ENCODE results near the gene CABYR.
"Not testable (repeated sequence)": the region's sequence is repeated elsewhere in the genome, so short reads cannot be mapped to it uniquely, and the experiment has no call there.

CABYR gene

GRCh38 chr18:24130494-24130893, 8.4 kb upstream of the CABYR start:
- no peak for FAIRE-seq

- no peak for FAIRE-seq
These were observed 1.9 kb upstream of the CABYR start for GRCh38 chr18:24136967-24137373.

- FAIRE-seq: no peak
These were observed 463 bp upstream of the CABYR start for GRCh38 chr18:24138409-24138788.

DNA sequence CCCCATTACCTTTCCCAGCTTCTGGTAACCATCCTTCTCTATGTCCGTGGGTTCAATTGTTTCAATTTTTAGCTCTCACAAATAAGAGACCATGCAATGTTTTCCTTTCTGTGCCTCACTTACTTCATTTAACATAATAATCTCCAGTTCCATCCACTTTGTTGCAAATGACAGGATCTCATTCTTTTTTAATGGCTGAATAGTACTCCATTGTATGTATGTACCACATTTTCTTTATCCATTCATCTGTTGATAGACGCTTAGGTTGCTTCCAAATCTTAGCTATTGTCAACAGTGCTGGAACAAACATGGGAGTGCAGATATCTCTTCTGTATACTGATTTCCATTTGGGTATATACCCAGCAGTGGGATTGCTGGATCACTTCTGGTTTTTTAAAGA, 1.8 kb downstream of the CABYR start:
- FAIRE-seq: no peak

- FAIRE-seq: no peak
These were observed 3.5 kb downstream of the CABYR start for GRCh38 chr18:24142376-24142775.

DNA sequence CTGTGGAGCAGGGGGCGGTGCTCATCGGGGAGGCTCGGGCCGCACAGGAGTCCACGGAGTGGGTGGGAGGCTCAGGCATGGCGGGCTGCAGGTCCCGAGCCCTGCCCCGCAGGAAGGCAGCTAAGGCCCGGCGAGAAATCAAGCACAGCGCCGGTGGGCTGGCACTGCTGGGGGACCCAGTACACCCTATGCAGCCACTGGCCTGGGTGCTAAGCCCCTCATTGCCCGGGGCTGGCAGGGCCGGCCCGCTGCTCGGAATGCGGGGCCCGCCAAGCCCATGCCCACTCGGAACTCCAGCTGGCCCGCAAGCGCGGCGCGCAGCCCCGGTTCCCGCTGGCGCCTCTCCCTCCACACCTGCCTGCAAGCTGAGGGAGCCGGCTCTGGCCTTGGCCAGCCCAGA, 10.7 kb downstream of the CABYR start:
- FAIRE-seq: not testable (repeated sequence)

DNA sequence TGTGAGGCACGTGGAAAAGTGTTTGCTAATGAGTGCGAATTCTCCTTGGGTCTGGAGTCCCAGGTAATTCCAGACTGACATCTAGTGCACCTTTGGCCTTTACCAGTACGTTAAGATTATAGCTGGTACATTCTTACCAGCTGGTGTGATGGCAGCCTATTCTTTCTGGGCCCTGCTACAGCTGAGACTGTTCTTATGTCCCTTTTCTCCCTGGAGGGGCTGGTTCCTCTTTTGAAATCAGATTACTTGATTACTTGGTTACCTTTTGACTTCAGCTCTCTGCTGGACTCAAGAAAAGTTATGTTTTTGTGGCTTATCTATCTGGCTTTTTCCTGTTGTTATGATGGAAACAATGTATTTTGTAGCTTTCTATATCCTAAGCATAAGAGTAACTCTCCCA, 14.5 kb downstream of the CABYR start:
- FAIRE-seq: no peak

- no peak for FAIRE-seq
These were observed 19.0 kb downstream of the CABYR start for GRCh38 chr18:24157855-24158254.

- FAIRE-seq: no peak
These were observed 21.2 kb downstream of the CABYR start for GRCh38 chr18:24160086-24160485.

- no peak for FAIRE-seq
These were observed 22.4 kb downstream of the CABYR start for GRCh38 chr18:24161304-24161703.

GRCh38 chr18:24168496-24168895, 29.6 kb downstream of the CABYR start:
- FAIRE-seq: no peak

DNA sequence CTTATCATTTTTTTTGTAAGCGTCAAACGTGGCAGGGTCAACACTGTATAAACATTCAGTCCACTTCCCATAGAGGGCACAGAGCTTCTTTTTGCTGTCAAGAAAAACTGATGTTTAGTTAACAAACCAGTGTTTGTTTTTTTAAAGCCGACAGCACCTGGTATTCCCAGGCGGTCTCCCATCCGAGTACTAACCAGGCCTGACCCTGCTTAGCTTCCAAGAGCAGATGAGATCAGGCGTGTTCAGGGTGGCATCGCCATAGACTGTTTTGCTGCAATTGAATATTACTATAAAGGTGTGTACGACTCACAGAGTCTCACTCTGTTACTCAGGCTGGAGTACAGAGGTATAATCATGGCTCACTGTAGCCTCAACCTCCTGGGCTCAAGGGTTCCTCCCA, 31.5 kb downstream of the CABYR start:
- FAIRE-seq: no peak

DNA sequence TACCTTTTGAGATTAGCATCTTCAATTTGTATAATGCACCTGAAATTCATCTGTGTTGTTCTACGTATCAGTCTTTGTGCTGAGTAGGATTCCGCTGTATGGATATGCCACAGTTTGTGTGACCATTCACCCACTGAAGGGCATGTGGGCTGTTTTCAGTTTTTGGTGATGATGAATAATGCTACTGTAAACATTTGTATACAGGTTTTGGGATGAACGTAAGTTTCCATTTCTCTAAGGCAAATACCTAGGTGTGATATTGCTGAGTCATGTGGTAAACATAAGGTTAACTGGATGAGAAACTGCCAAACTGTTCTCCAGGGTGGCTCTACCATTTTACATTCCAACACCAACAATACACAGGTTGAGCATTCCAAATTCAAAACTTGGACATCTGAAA, 35.1 kb downstream of the CABYR start:
- FAIRE-seq: no peak

DNA sequence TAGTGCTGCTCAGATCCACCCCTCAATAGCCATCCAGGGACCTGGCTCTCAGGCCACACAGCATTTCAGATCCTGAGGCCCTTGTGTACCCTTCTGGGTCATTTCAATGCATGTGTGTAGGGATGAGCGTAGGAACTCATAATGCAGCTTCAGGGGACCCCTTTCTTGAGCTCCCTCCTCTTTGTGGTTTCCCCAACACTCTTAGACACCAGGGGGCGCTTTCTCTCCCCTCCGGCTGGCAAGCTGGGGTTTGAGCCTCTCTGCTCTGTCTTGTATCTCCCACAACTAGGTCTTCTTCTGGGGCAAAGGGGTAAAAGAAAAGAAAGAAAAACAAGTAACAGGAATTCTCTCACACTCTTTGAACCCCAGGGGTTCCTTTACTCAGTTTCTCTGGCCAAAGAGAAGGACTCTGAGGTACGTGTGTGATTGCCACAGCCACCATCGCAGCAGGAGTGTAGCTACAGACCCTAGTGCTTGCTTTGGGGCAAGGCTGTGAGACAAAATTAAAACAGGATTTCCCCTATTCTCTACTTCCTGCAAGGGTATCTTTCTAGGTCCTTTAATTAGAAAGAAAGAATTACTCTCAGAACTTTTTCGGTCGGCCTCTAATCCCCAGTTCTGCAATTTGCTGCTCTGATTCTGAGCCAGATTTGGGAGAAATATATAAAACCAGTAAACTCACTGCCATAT, 38.0 kb downstream of the CABYR start:
- no peak for FAIRE-seq

DNA sequence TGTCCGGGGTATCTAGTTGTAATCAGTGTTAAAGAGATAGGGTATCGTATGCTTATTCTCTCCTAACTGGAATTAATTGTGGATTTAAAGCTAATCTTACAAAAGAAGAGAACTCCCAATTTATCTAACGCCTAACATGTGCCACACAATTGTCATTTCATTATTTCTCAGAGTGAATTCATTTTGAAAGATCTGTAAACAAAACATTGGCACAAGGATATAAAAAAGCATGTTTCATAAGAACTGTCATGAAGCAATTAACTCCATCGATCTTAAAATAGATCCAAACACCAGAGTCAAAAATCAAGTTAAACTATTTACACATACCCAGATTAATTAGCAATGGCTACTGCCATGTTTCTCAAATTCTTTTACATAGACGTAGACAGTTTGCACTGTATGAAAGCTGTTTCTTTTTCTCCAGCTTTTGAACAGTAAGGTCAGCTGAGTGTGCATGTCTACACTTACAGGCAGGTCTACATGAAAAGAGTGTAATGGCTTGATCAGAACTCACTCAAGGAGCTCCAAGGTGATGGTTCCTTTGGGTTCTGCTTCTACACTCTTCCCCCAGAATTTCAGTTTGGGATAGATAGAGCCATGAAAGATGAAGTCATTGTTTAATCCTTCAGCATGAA, 38.8 kb downstream of the CABYR start:
- no peak for FAIRE-seq

DNA sequence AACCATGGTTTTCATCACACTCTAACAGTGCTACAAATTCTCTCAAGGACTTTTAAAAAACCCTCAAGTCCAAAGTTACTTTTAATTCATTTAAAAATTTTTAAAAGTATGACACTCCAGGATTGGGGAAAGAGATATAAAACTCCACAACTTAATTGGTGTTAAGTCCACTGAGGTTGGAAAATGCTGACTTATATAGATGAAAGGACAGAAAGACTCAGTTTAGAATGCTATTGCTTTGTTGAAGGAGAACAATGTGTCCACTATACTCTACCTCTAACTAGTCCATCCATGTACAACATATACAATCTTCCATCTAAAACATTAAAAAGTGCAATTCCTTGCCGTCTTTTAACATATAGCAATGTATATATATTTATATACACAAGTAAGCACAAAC, 41.2 kb downstream of the CABYR start:
- no peak for FAIRE-seq

DNA sequence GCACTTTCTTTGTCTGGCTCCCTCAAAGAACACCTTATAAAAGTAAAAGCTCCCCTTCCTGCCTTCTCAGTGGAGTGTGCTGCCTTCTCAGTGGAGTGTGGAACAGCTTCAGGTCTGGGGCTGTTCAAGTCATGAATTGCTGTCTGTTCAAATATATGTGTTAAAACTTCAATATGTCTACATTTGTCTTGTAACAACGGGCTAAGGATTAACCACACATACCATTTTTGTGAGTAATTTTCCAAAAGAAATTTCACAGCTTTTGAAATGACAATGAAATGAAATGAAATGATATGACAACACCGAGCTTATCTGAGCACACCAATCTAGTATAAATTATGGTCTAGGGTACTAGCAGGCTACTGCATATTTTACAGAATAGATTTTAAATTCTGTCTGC, 42.9 kb downstream of the CABYR start:
- FAIRE-seq: no peak

GRCh38 chr18:24185805-24186204, 46.9 kb downstream of the CABYR start:
- no peak for FAIRE-seq

- FAIRE-seq: no peak
These were observed 48.2 kb downstream of the CABYR start for GRCh38 chr18:24187049-24187448.

GRCh38 chr18:24187689-24188088, 48.8 kb downstream of the CABYR start:
- FAIRE-seq: no peak

DNA sequence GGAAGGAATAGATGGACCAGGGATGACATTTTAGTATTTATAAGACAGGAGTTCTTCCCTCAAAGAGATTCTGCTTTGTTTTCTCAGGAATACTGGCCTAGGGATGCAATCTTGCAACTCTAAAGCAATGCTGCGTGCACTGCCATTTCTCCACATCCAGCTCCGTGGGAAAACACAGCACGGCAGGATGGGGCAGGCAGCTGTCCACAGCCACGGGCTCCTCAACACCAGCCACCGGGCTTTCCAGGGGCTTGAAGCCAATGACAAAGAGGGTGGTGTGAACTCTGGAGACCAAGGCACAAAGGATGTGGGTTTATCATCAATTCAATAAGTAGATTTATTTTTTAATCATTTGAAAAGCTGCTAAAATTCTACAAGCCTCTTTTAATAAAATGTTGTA, 49.3 kb downstream of the CABYR start:
- FAIRE-seq: no peak

- FAIRE-seq: no peak
These were observed 50.2 kb downstream of the CABYR start for GRCh38 chr18:24189007-24189528.

DNA sequence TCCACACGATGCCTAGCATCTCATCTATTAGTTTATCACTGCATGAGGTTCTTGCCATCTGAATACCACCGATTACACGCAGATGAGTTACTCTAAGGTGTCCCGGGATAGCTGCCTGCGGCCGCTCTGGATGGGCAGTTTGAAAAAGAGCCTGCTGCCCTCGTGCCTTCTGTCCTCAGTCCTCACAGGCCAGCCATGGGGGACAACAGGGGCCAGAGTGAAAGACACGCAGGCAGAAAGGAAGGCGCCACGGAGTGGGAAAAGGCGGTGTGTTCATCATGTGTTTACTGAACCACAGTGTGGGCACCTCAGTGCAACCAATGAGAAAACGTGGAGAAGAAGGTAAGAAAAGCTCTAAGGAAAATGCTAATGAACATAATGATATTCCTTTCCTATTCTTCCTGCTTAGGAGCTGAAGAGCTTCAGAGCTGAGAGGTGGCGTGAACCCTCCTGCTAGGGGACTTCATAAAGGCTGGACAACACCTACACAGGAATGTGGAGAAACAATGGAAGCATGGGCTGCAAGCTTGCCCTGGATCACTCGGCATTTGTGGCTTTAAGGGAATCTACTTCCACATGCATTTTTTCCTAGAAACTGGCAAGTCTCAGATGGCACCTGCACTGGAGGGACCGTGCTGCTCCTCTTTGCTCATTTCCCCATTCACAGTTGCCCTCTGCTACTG, 50.9 kb downstream of the CABYR start:
- no peak for FAIRE-seq

- FAIRE-seq: no peak
These were observed 51.7 kb downstream of the CABYR start for GRCh38 chr18:24190590-24190989.
